Measurements from ENCODE around the gene GFI1B.
"Not testable (repeated sequence)": the region's sequence is repeated elsewhere in the genome, so short reads cannot be mapped to it uniquely, and the experiment has no call there.

Gene GFI1B

DNA sequence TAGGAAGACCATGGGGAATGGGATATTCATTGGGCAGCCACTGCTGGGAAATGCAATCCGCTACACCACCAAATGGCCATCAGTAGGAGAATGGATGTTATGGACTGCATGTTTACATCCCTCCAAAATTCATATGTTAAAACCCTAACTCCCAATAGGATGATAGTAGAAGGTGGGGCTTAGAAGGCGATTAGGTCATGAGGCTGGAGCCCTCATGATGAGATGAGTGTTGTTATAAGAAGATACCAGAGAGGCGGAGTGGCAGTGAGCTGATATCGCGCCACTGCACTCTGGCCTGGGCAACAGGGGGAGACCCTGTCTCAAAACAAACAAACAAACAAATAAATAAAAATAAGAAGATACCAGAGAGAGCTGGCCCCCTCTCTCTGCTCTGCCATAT is 36.2 kb downstream of the GFI1B start:
- no peak for DNase-seq

DNA sequence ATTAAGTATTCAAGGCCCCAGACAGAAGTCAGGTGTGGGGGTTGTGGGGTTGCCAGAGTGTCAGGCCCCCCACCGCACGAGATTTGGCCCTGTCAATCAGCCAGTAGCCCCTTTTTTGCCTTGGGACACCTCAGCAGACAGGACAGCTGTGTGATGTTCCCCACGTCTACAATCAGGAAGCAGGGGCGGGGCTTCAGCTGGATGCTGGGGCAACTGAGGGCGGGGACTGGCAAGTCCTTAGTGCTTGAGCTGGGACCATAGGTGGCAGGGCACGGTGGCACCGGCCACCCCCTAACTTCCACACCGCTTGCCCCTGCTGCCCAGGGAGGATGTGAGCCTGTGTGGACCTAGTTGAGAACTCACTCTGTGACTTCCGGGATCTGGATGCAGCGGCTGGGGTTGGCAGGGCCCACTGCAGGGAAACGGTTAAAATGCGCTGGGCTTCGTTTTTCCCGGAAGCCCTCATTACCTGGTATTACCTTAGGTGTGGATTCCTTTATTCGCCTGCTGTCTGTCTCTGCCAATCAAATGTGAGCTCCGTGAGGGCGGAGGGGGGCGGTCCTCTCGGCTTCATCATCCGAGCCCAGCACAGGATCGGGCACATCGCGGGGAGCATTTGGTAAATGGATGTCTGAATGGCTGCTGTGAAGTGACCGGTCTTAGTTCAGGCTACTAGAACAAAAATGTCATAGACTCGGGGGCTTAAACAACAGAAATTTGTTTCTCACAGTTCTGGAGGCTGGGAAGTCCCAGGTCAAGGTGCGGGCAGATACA is 44.8 kb downstream of the GFI1B start:
- DNase-seq: no peak

DNA sequence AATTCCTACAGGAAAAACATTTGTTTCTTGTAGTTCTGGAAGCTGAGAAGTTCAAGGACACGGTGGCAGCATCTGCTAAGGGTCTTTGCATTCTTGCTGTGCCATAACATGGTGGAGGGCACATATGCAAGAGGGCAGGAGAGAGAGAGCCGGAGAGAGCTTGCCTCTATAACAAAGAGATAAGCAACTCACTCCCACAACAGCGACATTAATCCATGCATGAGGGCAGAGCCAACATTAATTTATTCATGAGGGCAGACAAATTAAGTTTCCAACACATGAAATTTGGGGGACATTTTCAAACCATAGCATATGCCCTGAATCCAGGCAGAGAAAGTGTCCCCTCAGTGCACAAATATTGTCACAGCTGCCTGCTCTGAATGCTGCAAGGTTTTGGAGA is 47.9 kb downstream of the GFI1B start:
- DNase-seq: no peak

DNA sequence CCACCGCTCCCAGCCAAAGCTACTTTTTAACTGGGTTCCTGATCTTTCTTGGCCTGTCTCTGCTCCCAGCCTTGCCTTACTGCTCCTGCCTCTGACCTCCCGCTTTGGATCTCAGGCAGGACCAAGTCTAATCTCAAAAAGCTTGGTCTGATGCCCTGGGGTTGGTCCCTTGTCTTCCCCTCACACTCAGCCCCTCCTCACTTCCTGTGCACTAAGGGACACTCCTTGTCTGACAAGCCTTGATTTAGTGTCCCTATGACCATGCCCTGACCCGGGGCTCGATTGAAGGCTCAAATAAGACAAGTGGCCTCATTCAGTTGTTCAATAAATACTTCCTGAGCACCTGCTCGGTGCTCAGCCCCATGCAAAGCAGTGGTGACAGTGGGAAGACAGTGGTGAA is 48.6 kb downstream of the GFI1B start:
- DNase-seq: no peak

GRCh38 chr9:133028221-133028620 is 49.7 kb downstream of the GFI1B start:
- DNase-seq: no peak

DNA sequence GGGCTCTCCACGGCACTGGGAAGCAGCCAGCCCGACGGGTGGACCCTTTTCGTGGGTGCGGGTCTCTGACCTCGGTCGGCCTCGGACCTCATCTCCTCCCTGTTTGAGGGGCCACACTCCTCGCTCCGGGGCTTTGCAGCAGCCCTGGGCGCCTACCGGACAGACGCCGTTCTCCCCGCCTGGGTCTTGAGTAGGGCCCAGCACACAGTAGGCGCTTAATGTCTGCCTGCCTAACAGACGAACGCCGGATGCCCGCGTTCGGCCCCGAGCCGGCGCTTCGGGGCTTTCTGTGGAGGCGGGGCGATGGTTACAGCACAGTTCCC is 51.5 kb downstream of the GFI1B start:
- no peak for DNase-seq

GRCh38 chr9:133030317-133031129 is 52.0 kb downstream of the GFI1B start, which contains the start of gene GTF3C5:
GTF3C5 (plus strand) TSS chr9:133030997; CDS start chr9:133031012, 15 bp downstream.
- DNase-seq: peak; percentile 96

DNA sequence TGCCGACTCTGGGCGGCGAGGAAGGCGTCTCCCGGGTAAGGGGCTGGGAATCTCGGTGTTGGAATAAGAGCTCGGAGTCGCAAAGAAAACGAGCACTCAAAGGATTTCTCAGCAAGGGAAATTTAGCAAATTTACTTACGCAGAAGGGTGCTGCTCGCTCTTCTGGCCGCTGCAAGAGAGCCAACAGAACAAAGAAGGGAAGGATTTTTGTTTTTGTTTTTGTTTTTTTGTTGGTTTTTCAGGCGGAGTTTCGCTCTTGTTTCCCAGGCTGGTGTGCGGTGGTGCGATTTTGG is 52.6 kb downstream of the GFI1B start:
- no peak for DNase-seq

DNA sequence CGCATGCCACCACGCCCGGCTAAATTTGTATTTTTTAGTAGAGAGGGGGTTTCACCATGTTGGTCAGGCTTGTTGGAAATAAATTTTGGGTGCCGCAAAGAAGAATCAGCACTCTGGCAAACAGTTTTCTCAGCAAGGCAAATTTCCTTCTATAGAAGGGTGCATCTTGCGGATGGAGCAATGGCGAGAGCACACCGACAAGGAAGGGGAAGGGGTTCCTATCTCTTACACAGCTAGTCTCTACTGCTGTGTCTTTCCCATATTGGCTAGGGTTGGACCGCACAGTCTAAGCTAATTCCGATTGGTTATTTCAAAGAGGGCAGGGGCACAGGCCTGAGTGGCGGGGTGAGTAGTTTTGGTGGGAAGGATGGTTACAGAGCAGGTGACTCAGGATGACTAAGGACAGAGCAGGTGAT is 53.0 kb downstream of the GFI1B start:
- DNase-seq: no peak

GRCh38 chr9:133032171-133032570 is 53.7 kb downstream of the GFI1B start:
- no peak for DNase-seq

DNA sequence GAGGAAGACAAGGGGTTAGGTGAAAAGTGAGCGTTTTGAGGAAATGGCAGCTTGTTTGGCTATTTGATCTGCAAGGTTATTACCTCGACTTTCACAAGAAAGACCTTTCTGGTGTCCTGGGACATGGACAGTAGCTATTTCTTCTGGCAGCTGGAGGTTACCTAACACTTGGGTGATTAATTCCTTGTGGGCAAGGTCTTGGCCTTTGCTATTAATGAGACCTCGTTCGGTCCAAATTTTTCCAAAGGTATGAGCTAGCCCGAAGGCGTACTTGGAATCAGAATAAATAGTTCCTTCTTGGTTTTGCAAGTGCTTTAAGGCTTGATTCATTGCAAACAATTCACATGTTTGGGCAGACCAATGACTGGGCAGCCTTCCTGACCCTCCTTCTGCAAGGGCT is 57.2 kb downstream of the GFI1B start:
- DNase-seq: no peak

- no peak for DNase-seq
Measured at GRCh38 chr9:133037775-133038515, 59.5 kb downstream of the GFI1B start.

DNA sequence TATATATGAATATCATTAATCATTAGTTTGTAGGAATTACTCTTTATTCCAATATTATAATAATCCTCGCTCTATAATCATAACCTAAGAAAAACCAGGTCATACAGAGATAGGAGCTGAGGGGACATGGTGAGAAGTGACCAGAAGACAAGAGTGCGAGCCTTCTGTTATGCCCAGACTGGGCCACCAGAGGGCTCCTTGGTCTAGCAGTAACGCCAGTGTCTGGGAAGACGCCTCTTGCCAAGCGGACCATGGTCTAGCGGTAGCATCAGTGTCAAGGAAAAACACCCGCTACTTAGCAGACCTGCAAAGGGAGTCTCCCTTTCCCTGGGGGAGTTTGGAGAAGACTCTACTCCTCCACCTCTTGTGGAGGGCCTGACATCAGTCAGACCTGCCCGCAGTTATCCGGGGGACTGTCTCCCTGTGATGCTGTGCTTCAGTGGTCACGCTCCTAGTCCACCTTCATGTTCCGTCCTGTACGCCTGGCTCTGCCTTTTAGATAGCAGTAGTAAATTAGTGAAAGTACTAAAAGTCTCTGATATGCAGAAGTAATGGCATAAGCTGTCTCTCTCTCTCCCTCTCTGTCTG is 62.5 kb downstream of the GFI1B start:
- DNase-seq: not testable (repeated sequence)
